ENCODE results near the gene ALDH1A2. TPM values are rescaled to one million over a fixed set of nuclear protein-coding genes. Genes with fewer than 3 reads are reported as not detected.
"Not testable (repeated sequence)": the region's sequence is repeated elsewhere in the genome, so short reads cannot be mapped to it uniquely, and the experiment has no call there.

ALDH1A2 gene
- total RNA-seq, 4 donors from 2014 or later = 47.9 to 128 (median 109) TPM

DNA sequence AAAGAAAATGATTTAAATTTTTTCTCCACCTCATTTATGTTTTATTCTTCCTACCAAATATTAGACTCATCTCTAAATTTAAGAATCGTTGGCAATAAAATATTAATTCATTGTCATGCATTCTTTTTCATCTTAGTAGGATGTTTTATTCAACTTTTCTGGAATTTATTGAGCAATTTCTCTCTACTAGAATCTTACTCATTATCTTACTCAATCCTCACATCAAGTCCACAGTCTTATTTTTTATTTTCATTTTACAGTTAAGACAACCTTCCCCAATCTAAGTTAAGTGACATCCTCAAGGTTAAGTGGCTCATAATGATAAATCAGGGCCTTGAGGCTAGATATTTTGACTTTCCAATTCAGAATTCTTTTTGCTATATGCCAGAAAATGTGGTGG is 15.9 kb upstream of the ALDH1A2 start:
- Histone ChIP-seq H3K27me3 (no peaks in the 10 kb centered on the region), H3K9me3 (no peaks in the 10 kb centered on the region), H3K4me1 (no peaks in the 10 kb centered on the region), H3K36me3 (no peaks in the 10 kb centered on the region), H3K27ac (no peak overlapping the region), H3K4me3 (no peak overlapping the region)
- no peak for DNase-seq
- TF ChIP-seq CTCF (IDR thresholded peaks at IDR 0.05) (no peak), POLR2A (IDR thresholded peaks at IDR 0.05) (no peak)
- intact Hi-C loops (cut with DNase I; ENCODE audit: low total_unique reads) = no loop called here

GRCh38 chr15:58080959-58081358 is 15.4 kb upstream of the ALDH1A2 start:
- H3K4me3 ChIP-seq; H3K4me1 ChIP-seq; H3K27ac ChIP-seq; H3K27me3 ChIP-seq; H3K9me3 ChIP-seq; DNase-seq; H3K36me3 ChIP-seq; intact Hi-C loops (cut with DNase I; ENCODE audit: low total_unique reads): not testable (repeated sequence)

DNA sequence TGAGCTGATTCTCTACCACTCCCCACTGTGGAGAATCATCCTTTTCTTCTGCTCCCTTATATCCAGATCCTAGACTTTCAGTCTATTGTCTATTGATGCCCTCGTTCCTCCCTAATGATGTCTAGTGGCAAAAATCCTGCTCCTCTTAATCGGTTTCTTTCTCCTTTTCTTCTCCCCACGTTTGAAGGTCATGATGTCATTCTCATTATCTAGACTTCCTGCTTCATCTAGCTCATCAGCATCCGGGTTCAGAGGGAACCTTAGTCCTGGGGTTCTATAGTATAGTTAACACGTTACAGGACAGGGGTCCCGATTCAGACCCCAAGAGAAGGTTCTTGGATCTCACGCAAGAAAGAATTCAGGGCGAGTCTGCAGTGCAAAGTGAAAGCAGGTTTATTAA is 14.9 kb upstream of the ALDH1A2 start:
- no peak for TF ChIP-seq CTCF (IDR thresholded peaks at IDR 0.05)
- no peak for TF ChIP-seq POLR2A (IDR thresholded peaks at IDR 0.05)
- Histone ChIP-seq H3K9me3 (no peaks in the 10 kb centered on the region), H3K36me3 (no peaks in the 10 kb centered on the region), H3K4me1 (no peaks in the 10 kb centered on the region), H3K27me3 (no peaks in the 10 kb centered on the region), H3K4me3 (no peak overlapping the region), H3K27ac (no peak overlapping the region)
- no peak for DNase-seq
- intact Hi-C loops (cut with DNase I; ENCODE audit: low total_unique reads) = no loop called here

GRCh38 chr15:58078591-58078990 is 13.1 kb upstream of the ALDH1A2 start:
- intact Hi-C loops (cut with DNase I; ENCODE audit: low total_unique reads) = no loop called here
- no peaks in the 10 kb centered on the region for H3K9me3 ChIP-seq
- H3K27ac ChIP-seq = no peak overlapping the region
- H3K36me3 ChIP-seq = no peaks in the 10 kb centered on the region
- no peak overlapping the region for H3K4me3 ChIP-seq
- no peaks in the 10 kb centered on the region for H3K27me3 ChIP-seq
- DNase-seq = no peak
- no peaks in the 10 kb centered on the region for H3K4me1 ChIP-seq
- TF ChIP-seq POLR2A (IDR thresholded peaks at IDR 0.05) (no peak), CTCF (IDR thresholded peaks at IDR 0.05) (no peak)

DNA sequence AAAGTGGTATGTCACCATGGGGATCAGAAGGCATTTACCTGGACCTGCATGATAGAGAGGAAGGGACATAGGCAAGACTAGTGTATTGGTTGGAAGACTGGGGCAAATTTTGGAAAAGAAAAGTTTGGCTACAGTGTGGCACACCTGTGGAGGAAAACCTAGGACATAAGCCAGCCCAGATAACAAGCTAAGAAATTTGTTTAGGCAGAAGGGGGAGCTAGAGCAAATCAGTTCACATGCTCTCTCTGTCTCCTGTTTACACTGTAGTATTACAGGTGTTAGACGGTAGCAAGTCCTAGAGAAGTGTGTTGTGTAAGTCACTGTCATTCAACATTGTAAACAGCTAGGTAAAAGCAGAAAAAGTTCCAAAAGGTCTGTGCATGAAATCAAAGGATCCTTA is 11.9 kb upstream of the ALDH1A2 start:
- no peak for DNase-seq
- no peaks in the 10 kb centered on the region for H3K36me3 ChIP-seq
- H3K27ac ChIP-seq = no peak overlapping the region
- H3K4me1 ChIP-seq = no peaks in the 10 kb centered on the region
- no peaks in the 10 kb centered on the region for H3K9me3 ChIP-seq
- intact Hi-C loops (cut with DNase I; ENCODE audit: low total_unique reads) = no loop called here
- H3K27me3 ChIP-seq = no peaks in the 10 kb centered on the region
- H3K4me3 ChIP-seq = no peak overlapping the region
- TF ChIP-seq CTCF (IDR thresholded peaks at IDR 0.05) = no peak
- TF ChIP-seq POLR2A (IDR thresholded peaks at IDR 0.05) = no peak

GRCh38 chr15:58074452-58074851 is 8.9 kb upstream of the ALDH1A2 start:
- Histone ChIP-seq H3K9me3 (no peaks in the 10 kb centered on the region), H3K4me3 (no peak overlapping the region), H3K36me3 (no peaks in the 10 kb centered on the region), H3K4me1 (no peaks in the 10 kb centered on the region), H3K27me3 (no peaks in the 10 kb centered on the region), H3K27ac (no peak overlapping the region)
- no peak for TF ChIP-seq CTCF (IDR thresholded peaks at IDR 0.05)
- no peak for TF ChIP-seq POLR2A (IDR thresholded peaks at IDR 0.05)
- no peak for DNase-seq
- intact Hi-C loops (cut with DNase I; ENCODE audit: low total_unique reads) = no loop called here
